G401.6 (cell line): ENCODE data around the gene RETREG1.
"Not testable (repeated sequence)": the region's sequence is repeated elsewhere in the genome, so short reads cannot be mapped to it uniquely, and the experiment has no call there.

ENCODE experiments used
- FAIRE-seq: peaks from 2 replicates; lab custom pipeline; 2012; peaks lifted over from hg19 to GRCh38; lab: Jason Lieb, UNC

The RETREG1 gene

GRCh38 chr5:16483361-16483760 lies 133.4 kb downstream of the RETREG1 start:
- FAIRE-seq, result no peak

GRCh38 chr5:16482891-16483290 lies 133.9 kb downstream of the RETREG1 start:
- FAIRE-seq, result no peak

- FAIRE-seq, result no peak
These were observed 135.8 kb downstream of the RETREG1 start for GRCh38 chr5:16480821-16481538.

- FAIRE-seq, result no peak
These were observed 136.7 kb downstream of the RETREG1 start for GRCh38 chr5:16480144-16480543.

- FAIRE-seq, result no peak
These were observed 139.3 kb downstream of the RETREG1 start for GRCh38 chr5:16477541-16477940.

GRCh38 chr5:16476417-16476816 lies 140.4 kb downstream of the RETREG1 start:
- FAIRE-seq, result not testable (repeated sequence)

GRCh38 chr5:16471387-16471786 lies 145.4 kb downstream of the RETREG1 start:
- no peak for FAIRE-seq

GRCh38 chr5:16467363-16468219 lies 149.2 kb downstream of the RETREG1 start:
- no peak for FAIRE-seq

GRCh38 chr5:16465544-16466432 lies 151.0 kb downstream of the RETREG1 start, which contains the start of gene ZNF622:
TSS of gene ZNF622 (minus strand) at chr5:16465800. CDS start at chr5:16465665, 135 bp downstream.
- FAIRE-seq, result peak; percentile 69

GRCh38 chr5:16464664-16465543 lies 151.9 kb downstream of the RETREG1 start:
- FAIRE-seq, result no peak

- FAIRE-seq, result no peak
These were observed 152.6 kb downstream of the RETREG1 start for GRCh38 chr5:16464231-16464630.

- no peak for FAIRE-seq
These were observed 155.0 kb downstream of the RETREG1 start for GRCh38 chr5:16461782-16462181.

GRCh38 chr5:16461026-16461425 lies 155.8 kb downstream of the RETREG1 start:
- FAIRE-seq, result no peak

GRCh38 chr5:16459451-16459850 lies 157.3 kb downstream of the RETREG1 start:
- FAIRE-seq, result no peak

- FAIRE-seq, result no peak
These were observed 158.9 kb downstream of the RETREG1 start for GRCh38 chr5:16457853-16458252.

- no peak for FAIRE-seq
These were observed 159.3 kb downstream of the RETREG1 start for GRCh38 chr5:16457451-16457850.

GRCh38 chr5:16456103-16456832 lies 160.5 kb downstream of the RETREG1 start:
- peak; percentile 86 for FAIRE-seq

GRCh38 chr5:16455668-16456067 lies 161.1 kb downstream of the RETREG1 start:
- no peak for FAIRE-seq

- no peak for FAIRE-seq
These were observed 162.1 kb downstream of the RETREG1 start for GRCh38 chr5:16454686-16455085.

- no peak for FAIRE-seq
These were observed 163.2 kb downstream of the RETREG1 start for GRCh38 chr5:16453609-16454008.

- FAIRE-seq, result no peak
These were observed 166.6 kb downstream of the RETREG1 start for GRCh38 chr5:16450163-16450562.
